PC-9 (cell line): ENCODE data around the gene MSH2.
"Not testable (repeated sequence)": the region's sequence is repeated elsewhere in the genome, so short reads cannot be mapped to it uniquely, and the experiment has no call there.

ENCODE experiments used
- EZH2 ChIP-seq: fragments of 200-600 bp; sonication (generic); IDR thresholded peaks from 2 replicates; pipeline ENCODE4 v1.8.0; 2017; ENCODE audit warnings: antibody characterized with exemption, low read depth
- TF ChIP-seq, protein P1 (sequence below): fragments of 200-600 bp; sonication (generic); conservative IDR thresholded peaks from 2 replicates; pipeline ENCODE4 v1.6.1; 2017; ENCODE audit warnings: mixed run types, antibody characterized with exemption, mild to moderate bottlenecking, moderate library complexity

DNA sequence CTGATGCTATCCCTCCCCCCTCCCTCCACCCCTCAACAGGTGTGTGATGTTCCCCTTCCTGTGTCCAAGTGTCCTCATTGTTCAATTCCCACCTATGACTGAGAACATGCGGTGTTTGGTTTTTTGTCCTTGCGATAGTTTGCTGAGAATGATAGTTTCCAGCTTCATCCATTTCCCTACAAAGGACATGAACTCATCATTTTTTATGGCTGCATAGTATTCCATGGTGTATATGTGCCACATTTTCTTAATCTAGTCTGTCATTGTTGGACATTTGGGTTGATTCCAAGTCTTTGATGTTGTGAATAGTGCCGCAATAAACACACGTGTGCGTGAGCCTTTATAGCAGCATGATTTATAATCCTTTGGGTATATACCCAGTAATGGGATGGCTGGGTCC is 51.9 kb downstream of the MSH2 start:
- TF ChIP-seq, protein P1, sequence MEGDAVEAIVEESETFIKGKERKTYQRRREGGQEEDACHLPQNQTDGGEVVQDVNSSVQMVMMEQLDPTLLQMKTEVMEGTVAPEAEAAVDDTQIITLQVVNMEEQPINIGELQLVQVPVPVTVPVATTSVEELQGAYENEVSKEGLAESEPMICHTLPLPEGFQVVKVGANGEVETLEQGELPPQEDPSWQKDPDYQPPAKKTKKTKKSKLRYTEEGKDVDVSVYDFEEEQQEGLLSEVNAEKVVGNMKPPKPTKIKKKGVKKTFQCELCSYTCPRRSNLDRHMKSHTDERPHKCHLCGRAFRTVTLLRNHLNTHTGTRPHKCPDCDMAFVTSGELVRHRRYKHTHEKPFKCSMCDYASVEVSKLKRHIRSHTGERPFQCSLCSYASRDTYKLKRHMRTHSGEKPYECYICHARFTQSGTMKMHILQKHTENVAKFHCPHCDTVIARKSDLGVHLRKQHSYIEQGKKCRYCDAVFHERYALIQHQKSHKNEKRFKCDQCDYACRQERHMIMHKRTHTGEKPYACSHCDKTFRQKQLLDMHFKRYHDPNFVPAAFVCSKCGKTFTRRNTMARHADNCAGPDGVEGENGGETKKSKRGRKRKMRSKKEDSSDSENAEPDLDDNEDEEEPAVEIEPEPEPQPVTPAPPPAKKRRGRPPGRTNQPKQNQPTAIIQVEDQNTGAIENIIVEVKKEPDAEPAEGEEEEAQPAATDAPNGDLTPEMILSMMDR: not testable (repeated sequence)
- not testable (repeated sequence) for TF ChIP-seq EZH2
